HepG2 (cell line): Measurements from ENCODE around the gene CAPN10. TPM values are rescaled to one million over a fixed set of nuclear protein-coding genes. Genes with fewer than 3 reads are reported as not detected.

Source experiments
- AKAP8 ChIP-seq: sonication (generic); formaldehyde crosslinking; IDR thresholded peaks from 2 replicates; pipeline ENCODE4 v1.5.1; 2020; ENCODE audit warnings: mild to moderate bottlenecking, missing genetic modification reagents
- BRD4 ChIP-seq: sonication (generic); formaldehyde crosslinking; IDR thresholded peaks from 2 replicates; pipeline ENCODE4 v1.4.0; 2020; ENCODE audit warnings: missing genetic modification reagents
- JARID2 ChIP-seq: sonication (generic); formaldehyde crosslinking; IDR thresholded peaks from 2 replicates; pipeline ENCODE4 v1.8.1; 2023; ENCODE audit warnings: missing genetic modification reagents, inconsistent platforms; ENCODE audit not compliant: insufficient replicate concordance
- KDM2A ChIP-seq: sonication (generic); formaldehyde crosslinking; IDR thresholded peaks from 2 replicates; pipeline ENCODE4 v1.4.0; 2020; ENCODE audit warnings: low read depth, missing genetic modification reagents, borderline replicate concordance
- LCORL ChIP-seq, 2 experiments: fragments of 450-650 bp in 1 of 2; sonication (generic) in 1 of 2; formaldehyde crosslinking in 1 of 2; IDR thresholded peaks; 2 replicates each; pipeline versions ENCODE4 v1.5.0 to v1.6.1; 2017 to 2020; ENCODE audit warnings: antibody characterized with exemption in 1 of 2, missing genetic modification reagents in 1 of 2
- MYC ChIP-seq: sonication (generic); formaldehyde crosslinking; IDR thresholded peaks from 2 replicates; pipeline ENCODE4 v1.9.0; 2021; ENCODE audit warnings: missing genetic modification reagents, borderline replicate concordance
- NFIB ChIP-seq: sonication (generic); formaldehyde crosslinking; IDR thresholded peaks from 2 replicates; pipeline ENCODE4 v1.9.0; 2021; ENCODE audit warnings: missing genetic modification reagents, mild to moderate bottlenecking, borderline replicate concordance
- NFKB2 ChIP-seq: sonication (generic); formaldehyde crosslinking; IDR thresholded peaks from 2 replicates; pipeline ENCODE4 v1.4.0; 2020; ENCODE audit warnings: missing genetic modification reagents, borderline replicate concordance
- PRPF4 ChIP-seq: fragments of 200-400 bp; formaldehyde crosslinking; IDR thresholded peaks from 2 replicates; pipeline ENCODE4 v1.6.1; 2016; ENCODE audit warnings: low read length, low read depth; ENCODE audit not compliant: poor library complexity, severe bottlenecking
- SETDB1 ChIP-seq: sonication (generic); formaldehyde crosslinking; IDR thresholded peaks from 2 replicates; pipeline ENCODE4 v1.5.1; 2020; ENCODE audit warnings: missing genetic modification reagents, mild to moderate bottlenecking, borderline replicate concordance
- TSC22D2 ChIP-seq: sonication (generic); formaldehyde crosslinking; IDR thresholded peaks from 2 replicates; pipeline ENCODE4 v1.5.1; 2020; ENCODE audit warnings: missing genetic modification reagents, mild to moderate bottlenecking, borderline replicate concordance
- ZNF251 ChIP-seq: sonication (generic); formaldehyde crosslinking; IDR thresholded peaks from 2 replicates; pipeline ENCODE4 v1.9.0; 2021; ENCODE audit warnings: mild to moderate bottlenecking, missing genetic modification reagents
- ZNF326 ChIP-seq: sonication (generic); formaldehyde crosslinking; IDR thresholded peaks from 2 replicates; pipeline ENCODE4 v1.4.0; 2020; ENCODE audit warnings: missing genetic modification reagents, borderline replicate concordance
- ZNF33B ChIP-seq: sonication (generic); formaldehyde crosslinking; IDR thresholded peaks from 2 replicates; pipeline ENCODE4 v1.5.1; 2020; ENCODE audit warnings: mild to moderate bottlenecking, missing genetic modification reagents
- ZNF629 ChIP-seq: sonication (generic); formaldehyde crosslinking; conservative IDR thresholded peaks from 2 replicates; pipeline ENCODE4 v1.5.0; 2020; ENCODE audit warnings: missing genetic modification reagents
- polyA plus RNA-seq, 8 experiments: library from polyadenylated mRNA; depleted of rRNA in 3 of 8; stranded (reverse) in 7 of 8; unstranded in 1 of 8; fragments of >200 nt; fragmentation: Illumina TruSeq in 4 of 8; extraction: Trizol in 4 of 8; gene quantifications; 2 replicates each; pipeline versions ENCODE4 v1.2.1 to v1.2.3, GENCODE V29; 2011 to 2016; ENCODE audit warnings: low read depth in 4 of 8, missing spikeins in 1 of 8, mixed read lengths in 1 of 8; ENCODE audit not compliant: insufficient read depth in 1 of 8
- total RNA-seq, 5 experiments: library from RNA; depleted of rRNA; stranded (reverse); fragments of >200 nt; fragmentation: Illumina TruSeq; extraction: Trizol; gene quantifications; 2 replicates each; pipeline ENCODE4 v1.2.3, GENCODE V29; 2016; ENCODE audit warnings: low read depth in 1 of 5
- TF ChIP-seq, protein P1 (sequence below): sonication (generic); formaldehyde crosslinking; IDR thresholded peaks from 2 replicates; pipeline ENCODE4 v1.5.0; 2020; ENCODE audit warnings: mild to moderate bottlenecking, missing genetic modification reagents, borderline replicate concordance
- TF ChIP-seq, protein P2 (sequence below): IDR thresholded peaks from 2 replicates; pipeline ENCODE4 v1.6.1; 2016; ENCODE audit warnings: low read depth, control low read depth
- TF ChIP-seq, protein P3 (sequence below): fragments of 450-650 bp; IDR thresholded peaks from 2 replicates; pipeline ENCODE4 v1.6.1; 2016

Gene CAPN10
- total and polyA plus RNA-seq, 2 of the 13 experiments (the other 11 are each of a cell fraction or from before 2014, with no cell fraction given): 27.6 to 32.4 TPM

DNA sequence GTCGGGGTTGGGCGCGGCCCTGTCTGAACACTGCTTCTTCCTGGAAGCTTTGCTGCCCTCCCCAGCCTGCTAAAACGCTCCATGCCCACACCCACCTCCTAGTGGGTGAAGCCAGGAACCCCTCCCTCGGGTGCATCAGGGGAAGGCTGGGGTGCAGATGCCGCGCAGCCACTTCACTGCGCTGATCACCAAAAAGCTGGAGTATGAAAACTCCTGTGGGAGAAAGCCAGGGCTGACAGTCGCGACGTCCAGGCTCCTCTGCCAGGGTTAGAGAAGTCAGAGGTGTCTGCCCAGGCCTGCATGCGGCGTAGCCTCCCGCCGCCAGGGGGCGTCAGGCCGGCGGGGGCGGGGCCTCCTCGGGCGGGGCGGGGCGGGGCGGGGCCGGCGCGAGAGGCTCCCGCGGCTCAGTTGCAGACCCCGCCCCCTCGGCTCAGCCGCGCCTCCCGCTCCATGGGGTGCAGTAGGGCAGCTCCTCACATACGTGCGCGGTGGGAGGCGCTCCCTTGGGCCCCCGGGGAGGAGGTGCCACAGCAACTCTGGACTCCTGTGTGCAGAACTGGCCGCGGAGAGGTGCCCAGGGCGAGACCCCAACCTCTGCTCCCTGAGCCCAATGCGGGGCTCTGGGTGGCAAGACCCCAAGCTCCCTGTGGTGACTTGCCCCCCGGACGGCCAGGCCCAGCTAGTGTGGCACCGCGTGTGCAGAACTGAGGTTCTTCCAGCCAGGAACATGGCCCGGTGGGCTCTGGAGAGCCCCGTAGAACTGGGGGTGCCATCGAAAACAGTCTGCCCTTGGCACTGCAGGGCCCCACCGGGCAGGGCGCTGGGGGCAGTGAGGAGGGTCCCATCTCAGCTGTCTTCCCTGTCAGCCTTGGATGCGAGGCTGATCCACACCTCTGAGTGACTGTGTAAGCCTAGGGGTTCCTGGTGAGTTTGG lies 20.1 kb upstream of the CAPN10 start (continued):
- TF ChIP-seq KDM2A (CRISPR knock-in tag) (0 out of 2 replicates have a peak, but pooled peaks have one; percentile 67), ZNF251 (CRISPR knock-in tag) (no peak), LCORL (IDR thresholded peaks at IDR 0.05) (no peak), LCORL (CRISPR knock-in tag; IDR thresholded peaks at IDR 0.05) (peak; percentile 70), JARID2 (CRISPR knock-in tag) (no peak), NFKB2 (CRISPR knock-in tag) (peak; percentile 61; the same call in 1 of the 2 replicates), SETDB1 (CRISPR knock-in tag) (no peak), TSC22D2 (peak; percentile 70; the same call in 1 of the 2 replicates), BRD4 (CRISPR knock-in tag) (peak; percentile 78), PRPF4 (no peak), NFIB (CRISPR knock-in tag) (no peak), MYC (CRISPR knock-in tag) (peak; percentile 75), AKAP8 (CRISPR knock-in tag) (peak; percentile 37), ZNF33B (no peak), ZNF629 (0 out of 2 replicates have a peak, but pooled peaks have one; percentile 4), ZNF326 (CRISPR knock-in tag) (no peak; the same call in 1 of the 2 replicates)
- TF ChIP-seq, protein P1, sequence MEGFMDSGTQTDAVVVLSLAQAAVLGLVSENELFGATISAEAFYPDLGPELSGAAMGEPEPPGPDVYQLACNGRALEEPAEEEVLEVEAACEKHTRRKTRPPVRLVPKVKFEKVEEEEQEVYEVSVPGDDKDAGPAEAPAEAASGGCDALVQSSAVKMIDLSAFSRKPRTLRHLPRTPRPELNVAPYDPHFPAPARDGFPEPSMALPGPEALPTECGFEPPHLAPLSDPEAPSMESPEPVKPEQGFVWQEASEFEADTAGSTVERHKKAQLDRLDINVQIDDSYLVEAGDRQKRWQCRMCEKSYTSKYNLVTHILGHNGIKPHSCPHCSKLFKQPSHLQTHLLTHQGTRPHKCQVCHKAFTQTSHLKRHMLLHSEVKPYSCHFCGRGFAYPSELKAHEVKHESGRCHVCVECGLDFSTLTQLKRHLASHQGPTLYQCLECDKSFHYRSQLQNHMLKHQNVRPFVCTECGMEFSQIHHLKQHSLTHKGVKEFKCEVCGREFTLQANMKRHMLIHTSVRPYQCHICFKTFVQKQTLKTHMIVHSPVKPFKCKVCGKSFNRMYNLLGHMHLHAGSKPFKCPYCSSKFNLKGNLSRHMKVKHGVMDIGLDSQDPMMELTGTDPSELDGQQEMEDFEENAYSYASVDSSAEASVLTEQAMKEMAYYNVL (CRISPR knock-in tag): no peak
- TF ChIP-seq, protein P2, sequence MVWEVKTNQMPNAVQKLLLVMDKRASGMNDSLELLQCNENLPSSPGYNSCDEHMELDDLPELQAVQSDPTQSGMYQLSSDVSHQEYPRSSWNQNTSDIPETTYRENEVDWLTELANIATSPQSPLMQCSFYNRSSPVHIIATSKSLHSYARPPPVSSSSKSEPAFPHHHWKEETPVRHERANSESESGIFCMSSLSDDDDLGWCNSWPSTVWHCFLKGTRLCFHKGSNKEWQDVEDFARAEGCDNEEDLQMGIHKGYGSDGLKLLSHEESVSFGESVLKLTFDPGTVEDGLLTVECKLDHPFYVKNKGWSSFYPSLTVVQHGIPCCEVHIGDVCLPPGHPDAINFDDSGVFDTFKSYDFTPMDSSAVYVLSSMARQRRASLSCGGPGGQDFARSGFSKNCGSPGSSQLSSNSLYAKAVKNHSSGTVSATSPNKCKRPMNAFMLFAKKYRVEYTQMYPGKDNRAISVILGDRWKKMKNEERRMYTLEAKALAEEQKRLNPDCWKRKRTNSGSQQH (CRISPR knock-in tag): peak; percentile 83
- TF ChIP-seq, protein P3, sequence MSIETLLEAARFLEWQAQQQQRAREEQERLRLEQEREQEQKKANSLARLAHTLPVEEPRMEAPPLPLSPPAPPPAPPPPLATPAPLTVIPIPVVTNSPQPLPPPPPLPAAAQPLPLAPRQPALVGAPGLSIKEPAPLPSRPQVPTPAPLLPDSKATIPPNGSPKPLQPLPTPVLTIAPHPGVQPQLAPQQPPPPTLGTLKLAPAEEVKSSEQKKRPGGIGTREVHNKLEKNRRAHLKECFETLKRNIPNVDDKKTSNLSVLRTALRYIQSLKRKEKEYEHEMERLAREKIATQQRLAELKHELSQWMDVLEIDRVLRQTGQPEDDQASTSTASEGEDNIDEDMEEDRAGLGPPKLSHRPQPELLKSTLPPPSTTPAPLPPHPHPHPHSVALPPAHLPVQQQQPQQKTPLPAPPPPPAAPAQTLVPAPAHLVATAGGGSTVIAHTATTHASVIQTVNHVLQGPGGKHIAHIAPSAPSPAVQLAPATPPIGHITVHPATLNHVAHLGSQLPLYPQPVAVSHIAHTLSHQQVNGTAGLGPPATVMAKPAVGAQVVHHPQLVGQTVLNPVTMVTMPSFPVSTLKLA: no peak
